ENCODE measurements around the gene CAGE1. TPM values are rescaled to one million over a fixed set of nuclear protein-coding genes. Genes with fewer than 3 reads are reported as not detected.

The CAGE1 gene
- total RNA-seq, 1 donor from 2014 or later: not detected

- peak; percentile 94 to 96 for TF ChIP-seq POLR2AphosphoS5 (IDR thresholded peaks at IDR 0.05; ENCODE audit: insufficient read depth in 1 of 2, low read depth in 1 of 2)
- TF ChIP-seq CTCF (IDR thresholded peaks at IDR 0.05): no peak
- peak in 1 of 2 donors; percentile 72 for TF ChIP-seq POLR2A (IDR thresholded peaks at IDR 0.05)
- intact Hi-C loops (cut with DNase I): no loop called here
- peaks cover 0 to 16% of the 10 kb centered on the region in 2 donors for H3K36me3 ChIP-seq
- H3K27me3 ChIP-seq: no peaks in the 10 kb centered on the region
- H3K4me1 ChIP-seq: peaks cover 49% of the 10 kb centered on the region
- H3K27ac ChIP-seq: peak within 1 kb of the TSS; percentile 92
- H3K9me3 ChIP-seq: no peaks in the 10 kb centered on the region
- H3K4me3 ChIP-seq: peak within 1 kb of the TSS; percentile 94 to 97
- peak in 1 of 2 donors; percentile 97 for DNase-seq (ENCODE audit: extremely low spot score in 2 of 2)
Measured at GRCh38 chr6:7312616-7313504, 76.7 kb downstream of the CAGE1 start, which contains the start of gene SSR1. Gene SSR1 (minus strand): TSS chr6:7313199. CDS start chr6:7313120, 79 bp downstream.

- TF ChIP-seq CTCF (IDR thresholded peaks at IDR 0.05): no peak
- no peak for TF ChIP-seq POLR2AphosphoS5 (IDR thresholded peaks at IDR 0.05; ENCODE audit: insufficient read depth in 1 of 2, low read depth in 1 of 2)
- TF ChIP-seq POLR2A (IDR thresholded peaks at IDR 0.05): no peak
- intact Hi-C loops (cut with DNase I): no loop called here
- Histone ChIP-seq H3K4me1 (peaks cover 51% of the 10 kb centered on the region), H3K36me3 (peaks cover 0 to 24% of the 10 kb centered on the region in 2 donors), H3K4me3 (peak overlapping the region; percentile 94 to 97), H3K9me3 (no peaks in the 10 kb centered on the region), H3K27ac (peak overlapping the region; percentile 92), H3K27me3 (no peaks in the 10 kb centered on the region)
- DNase-seq (ENCODE audit: extremely low spot score in 2 of 2): no peak
Measured at GRCh38 chr6:7311917-7312615, 77.5 kb downstream of the CAGE1 start.

- H3K27ac ChIP-seq: no peak overlapping the region
- H3K9me3 ChIP-seq: no peaks in the 10 kb centered on the region
- peaks cover 51% of the 10 kb centered on the region for H3K4me1 ChIP-seq
- DNase-seq (ENCODE audit: extremely low spot score in 2 of 2): no peak
- intact Hi-C loops (cut with DNase I): no loop called here
- H3K4me3 ChIP-seq: no peak overlapping the region
- no peaks in the 10 kb centered on the region for H3K27me3 ChIP-seq
- TF ChIP-seq POLR2A (IDR thresholded peaks at IDR 0.05) (no peak), CTCF (IDR thresholded peaks at IDR 0.05) (no peak), POLR2AphosphoS5 (IDR thresholded peaks at IDR 0.05; ENCODE audit: insufficient read depth in 1 of 2, low read depth in 1 of 2) (no peak)
- peaks cover 0 to 27% of the 10 kb centered on the region in 2 donors for H3K36me3 ChIP-seq
Measured at GRCh38 chr6:7311176-7311575, 78.4 kb downstream of the CAGE1 start.

DNA sequence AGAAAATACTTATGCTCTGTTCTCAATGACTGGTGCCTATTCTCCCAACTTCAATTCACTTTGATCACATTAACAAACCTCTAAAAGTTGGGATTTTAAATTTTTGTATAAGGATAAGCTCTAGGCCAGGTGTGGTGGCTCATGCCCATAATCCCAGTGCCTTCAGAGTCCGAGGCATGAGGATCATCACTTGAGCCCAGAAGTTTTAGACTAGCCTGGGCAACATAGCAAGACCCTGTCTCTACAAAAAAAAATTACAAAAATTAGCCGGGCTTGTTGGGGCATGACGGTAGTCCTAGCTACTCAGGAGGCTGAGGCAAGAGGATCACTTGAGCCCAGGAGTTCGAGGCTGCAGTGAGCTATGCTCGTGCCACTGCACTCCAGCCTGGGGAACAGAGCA lies 80.5 kb downstream of the CAGE1 start:
- no peak for TF ChIP-seq POLR2AphosphoS5 (IDR thresholded peaks at IDR 0.05; ENCODE audit: insufficient read depth in 1 of 2, low read depth in 1 of 2)
- TF ChIP-seq CTCF (IDR thresholded peaks at IDR 0.05): no peak
- TF ChIP-seq POLR2A (IDR thresholded peaks at IDR 0.05): no peak
- intact Hi-C loops (cut with DNase I): no loop called here
- H3K4me3 ChIP-seq: no peak overlapping the region
- H3K4me1 ChIP-seq: peaks cover 57% of the 10 kb centered on the region
- no peaks in the 10 kb centered on the region for H3K27me3 ChIP-seq
- H3K36me3 ChIP-seq: peaks cover 0 to 46% of the 10 kb centered on the region in 2 donors
- no peak overlapping the region for H3K27ac ChIP-seq
- H3K9me3 ChIP-seq: no peaks in the 10 kb centered on the region
- no peak for DNase-seq (ENCODE audit: extremely low spot score in 2 of 2)
